H9 (cell line): ENCODE results near the gene TACR2. TPM values are rescaled to one million over a fixed set of nuclear protein-coding genes. Genes with fewer than 3 reads are reported as not detected.

Experiments
- DNase-seq: peaks from one replicate; pipeline ENCODE4 v3.0.0-alpha.2; 2017
- H2AFZ ChIP-seq: one replicate; pipeline ENCODE4 v1.6.1; 2013; ENCODE audit warnings: mild to moderate bottlenecking, low read length, control low read depth, moderate library complexity
- H2AK5ac ChIP-seq: 2 replicates; pipeline ENCODE4 v1.6.1; 2013; ENCODE audit warnings: low read length, control low read depth, mixed read lengths; ENCODE audit not compliant: insufficient read length
- H2BK120ac ChIP-seq: one replicate; pipeline ENCODE4 v1.6.1; 2013; ENCODE audit warnings: low read depth, mild to moderate bottlenecking, low read length, control low read depth, inconsistent platforms; ENCODE audit not compliant: poor library complexity, severe bottlenecking
- H2BK12ac ChIP-seq: 2 replicates; pipeline ENCODE4 v1.6.1; 2013; ENCODE audit warnings: low read length, control low read depth, mixed read lengths, low read depth; ENCODE audit not compliant: insufficient read length
- H2BK15ac ChIP-seq: 2 replicates; pipeline ENCODE4 v1.6.1; 2013; ENCODE audit warnings: low read depth, low read length, control low read depth
- H2BK20ac ChIP-seq: one replicate; pipeline ENCODE4 v1.6.1; 2013; ENCODE audit warnings: low read depth, mild to moderate bottlenecking, low read length, control low read depth, inconsistent platforms; ENCODE audit not compliant: poor library complexity, severe bottlenecking
- H2BK5ac ChIP-seq: 2 replicates; pipeline ENCODE4 v1.6.1; 2013; ENCODE audit warnings: low read length, control low read depth, mixed read lengths; ENCODE audit not compliant: insufficient read length
- H3K14ac ChIP-seq: 2 replicates; pipeline ENCODE4 v1.6.1; 2013; ENCODE audit warnings: low read length, control low read depth; ENCODE audit not compliant: insufficient read depth
- H3K18ac ChIP-seq: 2 replicates; pipeline ENCODE4 v1.6.1; 2013; ENCODE audit warnings: low read depth, mild to moderate bottlenecking, mixed read lengths, low read length, control low read depth; ENCODE audit not compliant: insufficient read length
- H3K23ac ChIP-seq: 2 replicates; pipeline ENCODE4 v1.6.1; 2013; ENCODE audit warnings: low read length, control low read depth, mixed read lengths, low read depth; ENCODE audit not compliant: insufficient read length
- H3K23me2 ChIP-seq: 2 replicates; pipeline ENCODE4 v1.6.1; 2013; ENCODE audit warnings: low read depth, mild to moderate bottlenecking, mixed read lengths, low read length, control low read depth; ENCODE audit not compliant: insufficient read length, poor library complexity, severe bottlenecking
- H3K27ac ChIP-seq: 2 replicates; pipeline ENCODE4 v1.5.1; 2013; ENCODE audit warnings: low read length, control low read depth, mixed read lengths, low read depth; ENCODE audit not compliant: insufficient read length
- H3K27me3 ChIP-seq: 2 replicates; pipeline ENCODE4 v1.6.1; 2013; ENCODE audit warnings: low read length, control low read depth, inconsistent platforms; ENCODE audit not compliant: insufficient read depth
- H3K4ac ChIP-seq: 2 replicates; pipeline ENCODE4 v1.6.1; 2013; ENCODE audit warnings: low read depth, mild to moderate bottlenecking, control low read depth, inconsistent platforms, low read length, moderate library complexity
- H3K4me1 ChIP-seq: 2 replicates; pipeline ENCODE4 v1.6.1; 2013; ENCODE audit warnings: low read length, control low read depth, inconsistent platforms; ENCODE audit not compliant: insufficient read depth
- H3K4me2 ChIP-seq: 2 replicates; pipeline ENCODE4 v1.6.1; 2013; ENCODE audit warnings: low read length, control low read depth, mixed read lengths; ENCODE audit not compliant: insufficient read length, insufficient read depth
- H3K56ac ChIP-seq: 2 replicates; pipeline ENCODE4 v1.6.1; 2013; ENCODE audit warnings: low read depth, mild to moderate bottlenecking, mixed read lengths, low read length, control low read depth; ENCODE audit not compliant: insufficient read length
- H3K79me1 ChIP-seq: 2 replicates; pipeline ENCODE4 v1.6.1; 2013; ENCODE audit warnings: low read depth, mild to moderate bottlenecking, moderate library complexity, low read length, control low read depth, inconsistent platforms; ENCODE audit not compliant: insufficient read depth, poor library complexity, severe bottlenecking
- H3K79me2 ChIP-seq: 2 replicates; pipeline ENCODE4 v1.6.1; 2013; ENCODE audit warnings: low read length, control low read depth, inconsistent platforms; ENCODE audit not compliant: insufficient read depth
- H3K9ac ChIP-seq: 2 replicates; pipeline ENCODE4 v1.6.1; 2013; ENCODE audit warnings: low read length, control low read depth, mixed read lengths; ENCODE audit not compliant: insufficient read length; ENCODE audit errors: extremely low read depth
- H3K9me3 ChIP-seq: one replicate; pipeline ENCODE4 v1.6.1; 2013; ENCODE audit warnings: low read depth, low read length, inconsistent platforms; ENCODE audit not compliant: control insufficient read depth
- H3T11ph ChIP-seq: one replicate; pipeline ENCODE4 v1.6.1; 2013; ENCODE audit warnings: mild to moderate bottlenecking, low read length, control low read depth, inconsistent platforms
- H4K20me1 ChIP-seq: one replicate; pipeline ENCODE4 v1.6.1; 2013; ENCODE audit not compliant: control insufficient read depth, insufficient read length, insufficient read depth
- H4K5ac ChIP-seq: 2 replicates; pipeline ENCODE4 v1.6.1; 2013; ENCODE audit warnings: low read depth, mild to moderate bottlenecking, mixed read lengths, low read length, control low read depth; ENCODE audit not compliant: insufficient read length
- H4K8ac ChIP-seq: replicated peaks from 2 replicates; pipeline ENCODE4 v1.6.1; 2013; ENCODE audit warnings: low read length, control low read depth, mixed read lengths, low read depth; ENCODE audit not compliant: insufficient read length
- H4K91ac ChIP-seq: 2 replicates; pipeline ENCODE4 v1.6.1; 2013; ENCODE audit warnings: low read depth, mild to moderate bottlenecking, moderate library complexity, mixed read lengths, low read length, control low read depth; ENCODE audit not compliant: insufficient read length
- H3K27ac Mint-ChIP-seq, 3 experiments: 2 replicates in 2 of 3; 3 replicates in 1 of 3; pipeline ENCODE4 v1.8.0; 2020 to 2021; ENCODE audit warnings: mixed read lengths in 3 of 3, mild to moderate bottlenecking in 1 of 3, moderate library complexity in 1 of 3
- H3K27me3 Mint-ChIP-seq: 2 replicates; pipeline ENCODE4 v1.8.0; 2021; ENCODE audit warnings: low read depth, mild to moderate bottlenecking, moderate library complexity, mixed read lengths
- H3K36me3 Mint-ChIP-seq, 3 experiments: 2 replicates in 2 of 3; 3 replicates in 1 of 3; pipeline ENCODE4 v1.8.0; 2020 to 2021; ENCODE audit warnings: low read depth in 3 of 3, mixed read lengths in 3 of 3; ENCODE audit not compliant: insufficient read depth in 1 of 3
- H3K4me1 Mint-ChIP-seq, 2 experiments: 2 replicates each; pipeline ENCODE4 v1.8.0; 2020; ENCODE audit warnings: mixed read lengths in 2 of 2
- H3K4me3 Mint-ChIP-seq, 2 experiments: 2 replicates in 1 of 2; 3 replicates in 1 of 2; pipeline ENCODE4 v1.8.0; 2020 to 2021; ENCODE audit warnings: mild to moderate bottlenecking in 2 of 2, mixed read lengths in 2 of 2, moderate library complexity in 1 of 2
- H3K9me3 Mint-ChIP-seq, 2 experiments: 2 replicates in 1 of 2; 3 replicates in 1 of 2; pipeline ENCODE4 v1.8.0; 2020; ENCODE audit warnings: mild to moderate bottlenecking in 2 of 2, mixed read lengths in 2 of 2, moderate library complexity in 1 of 2
- CTCF ChIP-seq: fragments of 200-600 bp; sonication (generic); conservative IDR thresholded peaks from 3 replicates; pipeline ENCODE4 v1.8.0; 2021; ENCODE audit warnings: antibody characterized with exemption, mild to moderate bottlenecking
- WGBS: extraction: QIAGEN DNeasy Blood & Tissue Kit; methylation state at CpG from one replicate; pipeline ENCODE4 v1.1.7; 2013; ENCODE audit warnings: missing lambda C conversion rate, low lambda C conversion rate, mixed read lengths; ENCODE audit not compliant: insufficient read length; ENCODE audit errors: extremely low coverage; 5-methylcytosine and 5-hydroxymethylcytosine counted together
- total RNA-seq: library from RNA; stranded (reverse); gene quantifications from 2 replicates; pipeline ENCODE4 v1.2.1, GENCODE V29; 2021

TACR2 gene
- total RNA-seq, 1 experiment from 2014 or later: not detected

DNA sequence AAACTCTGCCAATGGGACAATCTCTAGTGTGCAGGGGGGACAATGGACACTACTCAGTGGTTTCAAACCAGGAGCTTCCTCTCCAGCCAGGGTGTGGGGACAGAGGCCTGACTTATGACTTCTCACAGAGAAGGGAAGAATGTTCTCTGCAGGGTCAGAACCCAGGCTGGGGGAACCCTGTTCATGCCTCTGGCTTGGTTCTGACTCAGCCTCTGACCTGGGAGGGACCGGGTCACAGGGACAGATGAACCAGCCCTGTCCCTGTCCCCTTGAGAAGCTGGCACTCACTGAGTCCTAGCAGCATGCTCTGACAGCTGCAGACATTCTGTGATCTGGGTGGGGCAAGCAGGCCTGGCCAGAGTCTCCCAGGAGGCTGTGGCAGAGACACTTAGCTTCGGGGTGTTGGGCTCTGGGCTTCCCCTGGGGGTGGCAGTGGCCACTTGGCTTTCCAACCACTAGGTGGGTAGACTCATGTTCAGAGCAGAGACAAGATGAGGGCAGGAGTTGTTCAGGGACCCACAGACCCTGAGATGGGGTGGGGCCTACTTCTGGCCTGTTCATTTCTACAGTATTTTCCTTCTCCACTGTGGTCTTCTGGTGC, 48.2 kb upstream of the TACR2 start:
- no peak overlapping the region for H3K18ac ChIP-seq
- H3K36me3 Mint-ChIP-seq: no peaks in the 10 kb centered on the region
- no CpG with 5 or more reads among the region's 2 CpGs for WGBS

More for the DNA sequence above, 48.2 kb upstream of the TACR2 start:
- Histone ChIP-seq H2BK20ac (no peak overlapping the region), H3K4ac (no peak overlapping the region), H3K23ac (no peak overlapping the region), H4K8ac (no peak overlapping the region), H3K4me2 (no peak overlapping the region), H2BK120ac (no peak overlapping the region), H4K20me1 (no peaks in the 10 kb centered on the region), H2AFZ (no peak overlapping the region), H4K91ac (no peak overlapping the region), H2AK5ac (no peak overlapping the region), H3T11ph (no peak overlapping the region), H2BK5ac (no peak overlapping the region), H3K23me2 (no peaks in the 10 kb centered on the region), H3K9me3 (no peaks in the 10 kb centered on the region), H2BK15ac (no peak overlapping the region), H3K4me1 (peaks cover 8% of the 10 kb centered on the region; the same call in 1 of the 2 replicates), H2BK12ac (no peak overlapping the region), H3K79me2 (0 out of 2 replicates have a peak, but pooled peaks cover 2% of the 10 kb centered on the region), H3K27me3 (no peaks in the 10 kb centered on the region), H3K9ac (no peak overlapping the region), H3K14ac (no peak overlapping the region), H3K56ac (no peak overlapping the region), H3K27ac (no peak overlapping the region), H3K79me1 (no peaks in the 10 kb centered on the region), H4K5ac (no peak overlapping the region)
- Mint-ChIP-seq H3K9me3 (no peaks in the 10 kb centered on the region), H3K27me3 (no peaks in the 10 kb centered on the region), H3K4me3 (no peak overlapping the region), H3K27ac (no peak overlapping the region), H3K4me1 (peaks cover 15 to 19% of the 10 kb centered on the region in 2 experiments)
- no peak for TF ChIP-seq CTCF
- DNase-seq: no peak
